B cell (primary cell): ENCODE measurements around the gene DNASE1L3. TPM values are rescaled to one million over a fixed set of nuclear protein-coding genes. Genes with fewer than 3 reads are reported as not detected.

Experiments used
- ATAC-seq: fragments of 200-7000 bp; cut with Tn5 transposase; one replicate; pipeline ENCODE4 v1.10.0; 2021; ENCODE audit warnings: low read depth, mild to moderate bottlenecking, moderate number of reproducible peaks, moderate library complexity
- CTCF ChIA-PET: fragments of 350-600 bp; sonication (Branson Sonifier 250); formaldehyde crosslinking; loops from one replicate; lab custom pipeline; 2021; ENCODE audit warnings: antibody characterized with exemption, inconsistent platforms; lab: Charles Lee
- POLR2A ChIA-PET: fragments of 350-600 bp; sonication (Branson Sonifier 250); formaldehyde crosslinking; loops from one replicate; lab custom pipeline; 2021; ENCODE audit warnings: antibody characterized with exemption; lab: Charles Lee
- DNase-seq: peaks from one replicate; pipeline ENCODE4 v3.0.0; 2013
- H2AFZ ChIP-seq: 2 replicates; pipeline ENCODE4 v1.6.1; 2012; ENCODE audit warnings: mild to moderate bottlenecking, low read depth, low read length; ENCODE audit not compliant: insufficient read depth, poor library complexity, severe bottlenecking
- H3K27ac ChIP-seq, 2 donors: 1 replicate in 1 of 2; 2 replicates in 1 of 2; pipeline ENCODE4 v1.5.1; 2012 to 2013; ENCODE audit warnings: low read length in 2 of 2, mild to moderate bottlenecking in 2 of 2, moderate library complexity in 1 of 2
- H3K27me3 ChIP-seq, 4 experiments: fragments of 200-600 bp in 1 of 4; sonication (generic) in 1 of 4; replicated peaks in 1 of 4; 1 replicate in 2 of 4; 2 replicates in 2 of 4; pipeline versions ENCODE4 v1.6.1 to v1.7.0; 2013 to 2016; ENCODE audit warnings: low read length in 3 of 4, mild to moderate bottlenecking in 2 of 4, mixed read lengths in 1 of 4, moderate library complexity in 1 of 4; ENCODE audit not compliant: insufficient read depth in 4 of 4, control insufficient read depth in 3 of 4; ENCODE audit errors: control extremely low read depth in 1 of 4
- H3K36me3 ChIP-seq, 2 experiments: replicated peaks in 1 of 2; 1 replicate in 1 of 2; 2 replicates in 1 of 2; pipeline versions ENCODE4 v1.6.1 to v1.7.1; 2013; ENCODE audit warnings: low read length in 1 of 2; ENCODE audit not compliant: insufficient read depth in 2 of 2, control insufficient read depth in 1 of 2; ENCODE audit errors: control extremely low read depth in 1 of 2, extremely low read depth in 1 of 2
- H3K4me1 ChIP-seq, 2 donors: fragments of 200-600 bp in 1 of 2; sonication (generic) in 1 of 2; 1 replicate in 1 of 2; 2 replicates in 1 of 2; pipeline versions ENCODE4 v1.5.1 to v1.6.1; 2013 to 2017; ENCODE audit warnings: low read length in 2 of 2; ENCODE audit not compliant: control insufficient read depth in 2 of 2, insufficient read depth in 2 of 2
- H3K4me2 ChIP-seq: replicated peaks from 2 replicates; pipeline ENCODE3; 2012; ENCODE audit warnings: mild to moderate bottlenecking, low read depth, low read length; ENCODE audit not compliant: poor library complexity, severe bottlenecking
- H3K4me3 ChIP-seq, 5 experiments: fragments of 200-600 bp in 1 of 5; sonication (generic) in 1 of 5; 1 replicate in 3 of 5; 2 replicates in 2 of 5; pipeline versions ENCODE4 v1.5.1 to v1.7.0; 2011 to 2016; ENCODE audit warnings: low read length in 4 of 5, mild to moderate bottlenecking in 4 of 5, low read depth in 2 of 5, control low read depth in 1 of 5, moderate library complexity in 1 of 5; ENCODE audit not compliant: insufficient read depth in 1 of 5; ENCODE audit errors: control extremely low read depth in 1 of 5, extremely low read depth in 1 of 5
- H3K79me2 ChIP-seq: fragments of 200-600 bp; sonication (generic); one replicate; pipeline ENCODE4 v1.6.0; 2016; ENCODE audit warnings: low read length; ENCODE audit not compliant: control insufficient read depth, insufficient read depth
- H3K9ac ChIP-seq: fragments of 200-600 bp; sonication (generic); 2 replicates; pipeline ENCODE4 v1.6.1; 2017; ENCODE audit warnings: mild to moderate bottlenecking, low read length, moderate library complexity
- H3K9me3 ChIP-seq, 3 donors: one replicate each; pipeline versions ENCODE4 v1.6.1 to v1.7.1; 2013; ENCODE audit warnings: low read length in 2 of 3; ENCODE audit not compliant: control insufficient read depth in 2 of 3, insufficient read depth in 1 of 3; ENCODE audit errors: control extremely low read depth in 1 of 3
- H4K20me1 ChIP-seq: 2 replicates; pipeline ENCODE4 v1.6.0; 2012; ENCODE audit warnings: mild to moderate bottlenecking, low read length; ENCODE audit not compliant: insufficient read depth, control insufficient read depth, poor library complexity, severe bottlenecking
- H3K27ac Mint-ChIP-seq: one replicate; pipeline ENCODE4 v1.8.0; 2021; ENCODE audit warnings: mixed read lengths
- H3K27me3 Mint-ChIP-seq: one replicate; pipeline ENCODE4 v1.8.0; 2021; ENCODE audit warnings: mixed read lengths
- H3K4me1 Mint-ChIP-seq: one replicate; pipeline ENCODE4 v1.8.0; 2021; ENCODE audit warnings: mixed read lengths
- H3K4me3 Mint-ChIP-seq: one replicate; pipeline ENCODE4 v1.8.0; 2021; ENCODE audit warnings: mixed read lengths
- H3K9me3 Mint-ChIP-seq: one replicate; pipeline ENCODE4 v1.8.0; 2022; ENCODE audit warnings: mixed read lengths; ENCODE audit not compliant: insufficient read depth
- CTCF ChIP-seq: fragments of 200-600 bp; IDR thresholded peaks from one replicate; pipeline ENCODE4 v1.8.0; 2022; ENCODE audit warnings: antibody characterized with exemption, mild to moderate bottlenecking
- EZH2 ChIP-seq: IDR thresholded peaks from 2 replicates; pipeline ENCODE4 v1.6.1; 2012; ENCODE audit warnings: borderline replicate concordance, low read depth, mild to moderate bottlenecking, moderate library complexity, low read length; ENCODE audit not compliant: insufficient read depth, poor library complexity, severe bottlenecking
- WGBS: methylation state at CpG from one replicate; pipeline ENCODE4 v1.1.5; 2013; ENCODE audit warnings: missing lambda C conversion rate; ENCODE audit not compliant: insufficient coverage; 5-methylcytosine and 5-hydroxymethylcytosine counted together
- intact Hi-C: fragments of 100-400 bp; cut with micrococcal nuclease; formaldehyde crosslinking; loops from one replicate; pipeline ENCODE4 v1.10.0; 2022
- polyA plus RNA-seq: library from polyadenylated mRNA; depleted of rRNA; stranded (reverse); fragments of >200 nt; gene quantifications from 2 replicates; pipeline ENCODE4 v1.2.3, GENCODE V29; 2012
- total RNA-seq, 2 donors: library from RNA; stranded (reverse); fragments of 120-200 nt in 1 of 2; gene quantifications; 1 replicate in 1 of 2; 2 replicates in 1 of 2; pipeline versions ENCODE4 v1.2.3 to v1.2.4, GENCODE V29; 2013 to 2022

Gene DNASE1L3
- total and polyA plus RNA-seq, 2 donors (not counting 1 experiment from before 2014, with no cell fraction given): 0.39 to 2.6 TPM

GRCh38 chr3:58173029-58173668, 37.6 kb downstream of the DNASE1L3 start:
- ATAC-seq (no peak), DNase-seq (no peak)
- no peaks in the 10 kb centered on the region for H3K9me3 ChIP-seq
- H3K4me2 ChIP-seq: no peak overlapping the region
- H3K27me3 ChIP-seq: peaks cover 0 to 8% (median 3%) of the 10 kb centered on the region in 4 experiments
- H3K27ac ChIP-seq: no peak overlapping the region
- WGBS: 76% methylated on average over 11 of the region's 14 CpGs
- H3K9ac ChIP-seq: no peak overlapping the region
- no peak overlapping the region for H3K27ac Mint-ChIP-seq
- H3K9me3 Mint-ChIP-seq: no peaks in the 10 kb centered on the region
- H3K4me3 Mint-ChIP-seq: no peak overlapping the region
- H3K4me1 ChIP-seq: peaks cover 9% of the 10 kb centered on the region in 2 donors
- ChIA-PET POLR2A (interaction anchor here (0.5 to 0.6 kb wide), 2 partner anchors 146 to 1079 kb away, joined by 3 read pairs; no protein-coding TSS in a partner anchor), CTCF (interaction anchor here (0.5 to 3.4 kb wide), 5 partner anchors 15 to 1869 kb away, joined by 3 to 21 read pairs (median 5); partner anchors contain the start of gene FLNB)
- H3K4me3 ChIP-seq: no peak overlapping the region
- H3K4me1 Mint-ChIP-seq: peaks cover 7% of the 10 kb centered on the region
- intact Hi-C loops: loop anchor here (10.0 kb wide), 1 partner anchor 58 kb away; no protein-coding TSS in a partner anchor
- H3K79me2 ChIP-seq: no peaks in the 10 kb centered on the region
- H4K20me1 ChIP-seq: no peaks in the 10 kb centered on the region
- H3K27me3 Mint-ChIP-seq: no peaks in the 10 kb centered on the region
- TF ChIP-seq EZH2 (no peak), CTCF (no peak)
- no peak overlapping the region for H2AFZ ChIP-seq
- H3K36me3 ChIP-seq: peaks cover 0 to 7% of the 10 kb centered on the region in 2 experiments

- Histone ChIP-seq H3K36me3 (peaks cover 0 to 8% of the 10 kb centered on the region in 2 experiments), H3K4me1 (peaks cover 0 to 5% of the 10 kb centered on the region in 2 donors), H3K27me3 (peaks cover 0 to 6% (median 2%) of the 10 kb centered on the region in 4 experiments), H3K9ac (no peak overlapping the region), H2AFZ (no peak overlapping the region), H3K27ac (no peak overlapping the region), H3K79me2 (no peaks in the 10 kb centered on the region), H3K9me3 (no peaks in the 10 kb centered on the region), H3K4me3 (no peak overlapping the region), H3K4me2 (no peak overlapping the region), H4K20me1 (no peaks in the 10 kb centered on the region)
- ChIA-PET POLR2A (no interaction called here), CTCF (interaction anchor here (3.4 kb wide), 1 partner anchor 164 kb away, joined by 21 read pairs; the partner anchor contains the start of gene FLNB)
- TF ChIP-seq EZH2 (no peak), CTCF (no peak)
- H3K4me3 Mint-ChIP-seq: no peak overlapping the region
- intact Hi-C loops: loop anchor here (10.0 kb wide), 1 partner anchor 56 kb away; no protein-coding TSS in a partner anchor
- H3K27me3 Mint-ChIP-seq: no peaks in the 10 kb centered on the region
- no peak for ATAC-seq
- 94% methylated on average over 9 of the region's 9 CpGs for WGBS
- H3K4me1 Mint-ChIP-seq: no peaks in the 10 kb centered on the region
- H3K9me3 Mint-ChIP-seq: no peaks in the 10 kb centered on the region
- no peak overlapping the region for H3K27ac Mint-ChIP-seq
- no peak for DNase-seq
These were observed 39.6 kb downstream of the DNASE1L3 start for GRCh38 chr3:58171126-58171525.
